HG03064 (cell line): Measurements from ENCODE around the gene MTMR2.

Experiments used
- ATAC-seq: cut with Tn5 transposase; IDR thresholded peaks from one replicate; pipeline ENCODE4 v1.9.1; 2021; ENCODE audit warnings: low read depth; ENCODE audit not compliant: unreplicated experiment

The MTMR2 gene

DNA sequence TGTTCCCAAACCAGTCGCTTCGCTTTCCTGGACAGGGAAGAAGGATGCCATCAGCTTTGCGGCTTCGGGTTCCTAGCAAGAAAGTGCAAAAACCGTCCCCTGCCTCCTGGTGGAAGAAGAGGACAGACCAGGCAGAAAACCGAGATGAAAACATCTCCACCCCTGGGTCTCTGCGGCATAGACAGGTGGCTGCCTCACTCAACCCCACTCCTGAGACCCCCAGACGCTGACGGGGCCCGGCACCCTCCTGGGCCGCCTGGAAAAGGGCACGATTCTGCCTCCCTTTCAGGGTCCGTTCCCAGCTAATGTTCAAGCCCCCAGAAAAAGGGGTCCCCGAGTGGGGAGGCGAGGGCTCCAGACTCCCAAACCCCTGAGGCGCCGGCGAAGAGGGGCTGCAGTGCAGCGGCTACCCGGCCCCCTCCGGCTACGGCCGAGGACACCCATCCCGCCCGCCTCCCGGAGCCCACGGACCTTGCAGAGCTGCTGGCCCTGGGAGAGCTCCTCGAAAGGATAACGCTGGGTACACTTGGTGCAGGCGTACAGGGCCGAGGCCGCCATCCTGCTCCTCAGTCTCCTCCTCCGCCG is 134.9 kb downstream of the MTMR2 start:
- peak; percentile 2 for ATAC-seq
